MCF 10A (cell line): ENCODE results near the gene STAP1. TPM values are rescaled to one million over a fixed set of nuclear protein-coding genes. Genes with fewer than 3 reads are reported as not detected.

Experiments used
- BruUV-seq: library from RNA; stranded (reverse); fragments of 400-500 nt; replicated peaks from 2 replicates; lab custom pipeline; 2021; lab: Mats Ljungman, UMichigan
- CTCF ChIA-PET: fragments of 300-600 bp; sonication (Branson Sonifier 250); formaldehyde crosslinking; extraction: SDS; loops from one replicate; lab custom pipeline; 2021; ENCODE audit warnings: antibody characterized with exemption, inconsistent platforms; lab: Yijun Ruan, JAX
- POLR2A ChIA-PET: fragments of 300-600, 350-650 bp; sonication (Branson Sonifier 250); formaldehyde crosslinking; extraction: SDS; loops from one replicate; lab custom pipeline; 2020; ENCODE audit warnings: antibody characterized with exemption, inconsistent platforms; lab: Yijun Ruan, JAX
- DNase-seq: peaks from one replicate; pipeline ENCODE4 v3.0.0-alpha.2; 2018; ENCODE audit not compliant: unreplicated experiment
- H3K27ac Mint-ChIP-seq: one replicate; pipeline ENCODE4 v1.8.0; 2022; ENCODE audit warnings: mild to moderate bottlenecking, low read depth, mixed read lengths; ENCODE audit not compliant: unreplicated experiment
- H3K27me3 Mint-ChIP-seq: one replicate; pipeline ENCODE4 v1.8.0; 2022; ENCODE audit warnings: mixed read lengths; ENCODE audit not compliant: insufficient read depth, unreplicated experiment
- H3K36me3 Mint-ChIP-seq: one replicate; pipeline ENCODE4 v1.8.0; 2022; ENCODE audit warnings: mild to moderate bottlenecking, moderate library complexity, mixed read lengths; ENCODE audit not compliant: insufficient read depth, unreplicated experiment
- H3K4me1 Mint-ChIP-seq: one replicate; pipeline ENCODE4 v1.8.0; 2022; ENCODE audit warnings: mixed read lengths; ENCODE audit not compliant: insufficient read depth, unreplicated experiment
- H3K4me3 Mint-ChIP-seq: one replicate; pipeline ENCODE4 v1.8.0; 2022; ENCODE audit warnings: mild to moderate bottlenecking, moderate library complexity, mixed read lengths; ENCODE audit not compliant: unreplicated experiment
- H3K9me3 Mint-ChIP-seq: one replicate; pipeline ENCODE4 v1.8.0; 2022; ENCODE audit warnings: mixed read lengths; ENCODE audit not compliant: unreplicated experiment
- intact Hi-C: fragments of 100-400 bp; cut with micrococcal nuclease; formaldehyde crosslinking; loops from 2 replicates; pipeline ENCODE4 v1.14.1; 2022
- total RNA-seq: library from RNA; stranded (reverse); gene quantifications from 2 replicates; pipeline ENCODE4 v1.2.3, GENCODE V29; 2022
- TF ChIP-seq, protein P1 (sequence below): fragments of 200-600 bp; IDR thresholded peaks from one replicate; pipeline ENCODE4 v1.8.0; 2022; ENCODE audit warnings: antibody characterized with exemption, mild to moderate bottlenecking; ENCODE audit not compliant: unreplicated experiment

Gene STAP1
- total RNA-seq, 1 experiment from 2014 or later: not detected

- Mint-ChIP-seq H3K4me3 (peak within 1 kb of the TSS; percentile 94), H3K27ac (peak within 1 kb of the TSS; percentile 99), H3K9me3 (no peaks in the 10 kb centered on the region), H3K4me1 (peaks cover 23% of the 10 kb centered on the region), H3K27me3 (no peaks in the 10 kb centered on the region), H3K36me3 (peaks cover 19% of the 10 kb centered on the region)
- DNase-seq: peak; percentile 98
- POLR2A ChIA-PET: interaction anchor here (0.7 to 1.6 kb wide), 9 partner anchors 10 to 815 kb away, joined by 3 to 7 read pairs (median 4); partner anchors contain the start of gene UBA6
- no TSS peak for BruUV-seq
- CTCF ChIA-PET: interaction anchor here (1.1 kb wide), 1 partner anchor 831 kb away, joined by 3 read pairs; no protein-coding TSS in a partner anchor
- TF ChIP-seq, protein P1, sequence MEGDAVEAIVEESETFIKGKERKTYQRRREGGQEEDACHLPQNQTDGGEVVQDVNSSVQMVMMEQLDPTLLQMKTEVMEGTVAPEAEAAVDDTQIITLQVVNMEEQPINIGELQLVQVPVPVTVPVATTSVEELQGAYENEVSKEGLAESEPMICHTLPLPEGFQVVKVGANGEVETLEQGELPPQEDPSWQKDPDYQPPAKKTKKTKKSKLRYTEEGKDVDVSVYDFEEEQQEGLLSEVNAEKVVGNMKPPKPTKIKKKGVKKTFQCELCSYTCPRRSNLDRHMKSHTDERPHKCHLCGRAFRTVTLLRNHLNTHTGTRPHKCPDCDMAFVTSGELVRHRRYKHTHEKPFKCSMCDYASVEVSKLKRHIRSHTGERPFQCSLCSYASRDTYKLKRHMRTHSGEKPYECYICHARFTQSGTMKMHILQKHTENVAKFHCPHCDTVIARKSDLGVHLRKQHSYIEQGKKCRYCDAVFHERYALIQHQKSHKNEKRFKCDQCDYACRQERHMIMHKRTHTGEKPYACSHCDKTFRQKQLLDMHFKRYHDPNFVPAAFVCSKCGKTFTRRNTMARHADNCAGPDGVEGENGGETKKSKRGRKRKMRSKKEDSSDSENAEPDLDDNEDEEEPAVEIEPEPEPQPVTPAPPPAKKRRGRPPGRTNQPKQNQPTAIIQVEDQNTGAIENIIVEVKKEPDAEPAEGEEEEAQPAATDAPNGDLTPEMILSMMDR: no peak
- intact Hi-C loops: loop anchor here (1.0 to 10.0 kb wide), 4 partner anchors 156 to 629 kb away; partner anchors contain the start of gene UBA6
Observed at GRCh38 chr4:67545199-67546003, 13.1 kb upstream of the STAP1 start, which contains the start of gene CENPC. Gene CENPC (minus strand): TSS chr4:67545503. CDS start chr4:67545355, 148 bp downstream.

- ChIA-PET POLR2A (interaction anchor here (0.7 to 1.6 kb wide), 3 partner anchors 14 to 155 kb away, joined by 3 to 5 read pairs (median 5); no protein-coding TSS in a partner anchor), CTCF (interaction anchor here (0.8 to 1.1 kb wide), 2 partner anchors 78 to 830 kb away, joined by 3 to 4 read pairs; no protein-coding TSS in a partner anchor)
- TSS peak; percentile 92 for BruUV-seq
- H3K9me3 Mint-ChIP-seq: no peaks in the 10 kb centered on the region
- no peaks in the 10 kb centered on the region for H3K27me3 Mint-ChIP-seq
- peaks cover 14% of the 10 kb centered on the region for H3K36me3 Mint-ChIP-seq
- intact Hi-C loops: loop anchor here (5.0 to 10.0 kb wide), 3 partner anchors 201 to 629 kb away; no protein-coding TSS in a partner anchor
- peak overlapping the region; percentile 94 for H3K4me3 Mint-ChIP-seq
- peaks cover 23% of the 10 kb centered on the region for H3K4me1 Mint-ChIP-seq
- TF ChIP-seq, protein P1: no peak
- peak overlapping the region; percentile 99 for H3K27ac Mint-ChIP-seq
- DNase-seq: no peak
Observed at GRCh38 chr4:67546004-67546356, 12.5 kb upstream of the STAP1 start.

GRCh38 chr4:67546971-67547370 lies 11.6 kb upstream of the STAP1 start:
- Mint-ChIP-seq H3K27me3 (no peaks in the 10 kb centered on the region), H3K9me3 (no peaks in the 10 kb centered on the region), H3K36me3 (peaks cover 7% of the 10 kb centered on the region), H3K4me3 (no peak overlapping the region), H3K27ac (no peak overlapping the region), H3K4me1 (peaks cover 18% of the 10 kb centered on the region)
- POLR2A ChIA-PET: interaction anchor here (1.6 kb wide), 2 partner anchors 13 to 21 kb away, joined by 5 read pairs; no protein-coding TSS in a partner anchor
- TF ChIP-seq, protein P1: no peak
- no TSS peak for BruUV-seq
- CTCF ChIA-PET: interaction anchor here (0.6 to 0.8 kb wide), 5 partner anchors 19 to 648 kb away, joined by 3 to 7 read pairs (median 4); no protein-coding TSS in a partner anchor
- no peak for DNase-seq
- intact Hi-C loops: loop anchor here (5.0 to 10.0 kb wide), 3 partner anchors 200 to 628 kb away; no protein-coding TSS in a partner anchor

DNA sequence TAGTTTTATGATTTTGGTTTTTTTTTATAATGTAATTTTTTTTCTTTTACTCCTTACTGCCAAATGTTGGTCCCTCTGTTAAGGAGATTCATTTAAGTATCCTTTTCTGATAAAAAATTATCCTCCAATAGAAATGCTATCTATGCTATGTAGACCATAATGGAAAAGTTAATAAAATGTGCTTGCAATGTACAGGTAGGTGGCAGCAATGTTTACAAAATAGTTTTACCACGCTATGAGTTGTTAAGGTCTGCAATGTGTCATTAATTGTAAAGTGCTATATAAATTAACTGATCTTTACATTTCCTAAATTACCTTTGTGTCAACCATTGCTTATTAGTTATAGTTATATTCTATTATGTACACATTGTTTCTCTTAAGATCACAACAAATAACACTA lies 9.4 kb upstream of the STAP1 start:
- no peaks in the 10 kb centered on the region for H3K9me3 Mint-ChIP-seq
- TF ChIP-seq, protein P1: peak; percentile 48

More for the DNA sequence above, 9.4 kb upstream of the STAP1 start:
- Mint-ChIP-seq H3K4me3 (no peak overlapping the region), H3K36me3 (peaks cover 5% of the 10 kb centered on the region), H3K27ac (no peak overlapping the region), H3K4me1 (no peaks in the 10 kb centered on the region), H3K27me3 (no peaks in the 10 kb centered on the region)
- ChIA-PET CTCF (interaction anchor here (0.6 to 1.8 kb wide), 4 partner anchors 43 to 363 kb away, joined by 3 to 10 read pairs (median 4); no protein-coding TSS in a partner anchor), POLR2A (no interaction called here)
- peak; percentile 48 for DNase-seq
- no TSS peak for BruUV-seq
- intact Hi-C loops: loop anchor here (1.0 to 10.0 kb wide), 5 partner anchors 76 to 626 kb away; no protein-coding TSS in a partner anchor
